ENCODE results near the gene TMEM178B. TPM values are rescaled to one million over a fixed set of nuclear protein-coding genes. Genes with fewer than 3 reads are reported as not detected.

TMEM178B gene
- total RNA-seq, 2 experiments from 2014 or later: 1.7 TPM

DNA sequence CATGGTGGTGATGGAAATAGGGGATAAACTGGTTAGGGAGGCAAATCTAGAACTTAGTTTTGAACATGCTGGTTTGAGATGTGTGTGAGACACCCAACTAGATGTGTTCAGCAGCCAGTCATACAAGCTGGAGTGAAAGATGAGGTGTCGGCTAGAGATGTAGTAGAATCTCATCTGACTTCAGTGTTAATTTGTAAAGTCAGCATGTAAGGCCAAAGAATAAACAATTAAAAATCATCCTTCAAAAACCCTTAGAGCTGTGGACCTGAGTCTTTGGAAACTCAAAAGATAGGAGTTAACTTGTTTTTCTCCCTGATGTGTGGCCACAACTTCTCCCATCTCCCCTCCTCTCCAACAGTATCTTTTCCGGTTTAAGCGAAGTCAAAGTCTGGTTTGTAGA lies 454.5 kb downstream of the TMEM178B start:
- no peak overlapping the region for H3K27ac Mint-ChIP-seq
- no peak for DNase-seq
- no peaks in the 10 kb centered on the region for H3K36me3 Mint-ChIP-seq (ENCODE audit: low read depth)
- POLR2A ChIA-PET: no interaction called here
- no peaks in the 10 kb centered on the region for H3K9me3 Mint-ChIP-seq
- H3K4me3 Mint-ChIP-seq: no peak overlapping the region
- CTCF ChIA-PET: no interaction called here
- peaks cover 20% of the 10 kb centered on the region for H3K27me3 Mint-ChIP-seq
- no peaks in the 10 kb centered on the region for H3K4me1 Mint-ChIP-seq

Other genes with a start within 250 kb of the TMEM178B start
- 10 to 100 TPM; 30.3 to 30.9 TPM for gene BRAF, start 149.1 kb upstream of the TMEM178B start, total RNA-seq
- gene MRPS33, start 59.1 kb upstream of the TMEM178B start, total RNA-seq: 10 to 100 TPM; 58.5 to 68.3 TPM